Right lobe of liver (tissue), 4 donors: ENCODE results near the gene OVCA2.

Experiments
- CTCF ChIP-seq, 4 donors: fragments of 200-600 bp in 3 of 4; fragments of 450-650 bp in 1 of 4; IDR thresholded peaks; one replicate each; pipeline versions ENCODE4 v1.5.1 to v1.8.0; 2016 to 2022; ENCODE audit warnings: antibody characterized with exemption in 4 of 4, mild to moderate bottlenecking in 2 of 4
- POLR2A ChIP-seq: fragments of 450-650 bp; IDR thresholded peaks from one replicate; pipeline ENCODE4 v1.6.1; 2017; ENCODE audit warnings: antibody characterized with exemption, mild to moderate bottlenecking
- donor health status: DM: no; HTN: no; CAD: no.
- donor health status: DM: no; HTN: no; CAD: no.
- donor health status: DM: no; HTN: yes; CAD: no.

- TF ChIP-seq CTCF (IDR thresholded peaks at IDR 0.05): no peak
- no peak for TF ChIP-seq POLR2A
Measured at GRCh38 chr17:2075336-2076086, 33.7 kb downstream of the OVCA2 start.
